ENCODE results near the gene PRR35.

PRR35 gene

GRCh38 chr16:590188-590814 lies 30.1 kb downstream of the PRR35 start:
- H3K4me3 ChIP-seq (IDR thresholded peaks at IDR 0.05; ENCODE audit: insufficient read depth, low read depth, low read length) = no peak overlapping the region
- H3K4me2 ChIP-seq = peak overlapping the region; percentile 95
- peaks cover 49% of the 10 kb centered on the region for H3K79me2 ChIP-seq (ENCODE audit: insufficient read depth, low read depth)
- TF ChIP-seq CTCF (conservative IDR thresholded peaks at IDR 0.05; ENCODE audit: low read depth, low read length) = no peak
- H2AFZ ChIP-seq (ENCODE audit: low read depth) = peak overlapping the region; percentile 68; the same call in 1 of the 2 replicates
- H4K20me1 ChIP-seq (ENCODE audit: insufficient read depth) = no peaks in the 10 kb centered on the region
- no peaks in the 10 kb centered on the region; the same call in 1 of the 2 replicates for H3K27me3 ChIP-seq (ENCODE audit: insufficient read depth, low read depth)
- H3K9ac ChIP-seq = peak overlapping the region; percentile 57; the same call in 1 of the 2 replicates
- H3K36me3 ChIP-seq (ENCODE audit: insufficient read depth) = no peaks in the 10 kb centered on the region
- H3K27ac ChIP-seq = peak overlapping the region; percentile 34; the same call in 1 of the 2 replicates
- peaks cover 22% of the 10 kb centered on the region for H3K4me1 ChIP-seq (ENCODE audit: low read depth, poor library complexity, severe bottlenecking)

- Histone ChIP-seq H3K79me2 (ENCODE audit: insufficient read depth, low read depth) (peaks cover 49% of the 10 kb centered on the region), H3K4me3 (IDR thresholded peaks at IDR 0.05; ENCODE audit: insufficient read depth, low read depth, low read length) (no peak overlapping the region), H4K20me1 (ENCODE audit: insufficient read depth) (no peaks in the 10 kb centered on the region), H2AFZ (ENCODE audit: low read depth) (no peak overlapping the region), H3K9ac (peak overlapping the region; percentile 57; the same call in 1 of the 2 replicates), H3K27ac (no peak overlapping the region), H3K36me3 (ENCODE audit: insufficient read depth) (no peaks in the 10 kb centered on the region), H3K27me3 (ENCODE audit: insufficient read depth, low read depth) (no peaks in the 10 kb centered on the region; the same call in 1 of the 2 replicates), H3K4me2 (peak overlapping the region; percentile 95), H3K4me1 (ENCODE audit: low read depth, poor library complexity, severe bottlenecking) (peaks cover 22% of the 10 kb centered on the region)
- TF ChIP-seq CTCF (conservative IDR thresholded peaks at IDR 0.05; ENCODE audit: low read depth, low read length) = no peak
These were observed 30.6 kb downstream of the PRR35 start for GRCh38 chr16:590815-591200.

GRCh38 chr16:591231-591630 lies 31.0 kb downstream of the PRR35 start:
- Histone ChIP-seq H3K4me3 (IDR thresholded peaks at IDR 0.05; ENCODE audit: insufficient read depth, low read depth, low read length) (no peak overlapping the region), H3K27ac (no peak overlapping the region), H3K4me2 (peak overlapping the region; percentile 95), H3K27me3 (ENCODE audit: insufficient read depth, low read depth) (no peaks in the 10 kb centered on the region), H3K79me2 (ENCODE audit: insufficient read depth, low read depth) (peaks cover 49% of the 10 kb centered on the region), H3K4me1 (ENCODE audit: low read depth, poor library complexity, severe bottlenecking) (peaks cover 22% of the 10 kb centered on the region), H3K36me3 (ENCODE audit: insufficient read depth) (no peaks in the 10 kb centered on the region), H4K20me1 (ENCODE audit: insufficient read depth) (no peaks in the 10 kb centered on the region), H2AFZ (ENCODE audit: low read depth) (no peak overlapping the region), H3K9ac (no peak overlapping the region)
- no peak for TF ChIP-seq CTCF (conservative IDR thresholded peaks at IDR 0.05; ENCODE audit: low read depth, low read length)

- Histone ChIP-seq H3K9ac (no peak overlapping the region), H3K4me2 (no peak overlapping the region; the same call in 1 of the 2 replicates)
These were observed 31.8 kb downstream of the PRR35 start for GRCh38 chr16:591892-592517.

More at GRCh38 chr16:591892-592517, 31.8 kb downstream of the PRR35 start:
- peaks cover 43% of the 10 kb centered on the region for H3K79me2 ChIP-seq (ENCODE audit: insufficient read depth, low read depth)
- no peaks in the 10 kb centered on the region for H3K36me3 ChIP-seq (ENCODE audit: insufficient read depth)
- H3K4me3 ChIP-seq (IDR thresholded peaks at IDR 0.05; ENCODE audit: insufficient read depth, low read depth, low read length) = no peak overlapping the region
- no peaks in the 10 kb centered on the region for H3K27me3 ChIP-seq (ENCODE audit: insufficient read depth, low read depth)
- no peaks in the 10 kb centered on the region for H4K20me1 ChIP-seq (ENCODE audit: insufficient read depth)
- no peak overlapping the region for H3K27ac ChIP-seq
- TF ChIP-seq CTCF (conservative IDR thresholded peaks at IDR 0.05; ENCODE audit: low read depth, low read length) = no peak
- no peak overlapping the region for H2AFZ ChIP-seq (ENCODE audit: low read depth)
- peaks cover 17% of the 10 kb centered on the region for H3K4me1 ChIP-seq (ENCODE audit: low read depth, poor library complexity, severe bottlenecking)
